Activated CD4-positive, alpha-beta T cell treated with anti-CD3 and anti-CD28 coated beads, Interleukin-2, amount 10 ng/mL, durations not matched to agents 24 days and 14 days (primary cell): ENCODE results near the gene RIN2. TPM values are rescaled to one million over a fixed set of nuclear protein-coding genes. Genes with fewer than 3 reads are reported as not detected.
"Not testable (repeated sequence)": the region's sequence is repeated elsewhere in the genome, so short reads cannot be mapped to it uniquely, and the experiment has no call there.

Experiments used
- DNase-seq: peaks from one replicate; pipeline ENCODE4 v3.0.0; 2022
- H3K27ac Mint-ChIP-seq: one replicate; pipeline ENCODE4 v1.8.0; 2022; ENCODE audit warnings: mild to moderate bottlenecking, mixed read lengths
- H3K27me3 Mint-ChIP-seq: one replicate; pipeline ENCODE4 v1.8.0; 2022; ENCODE audit warnings: mixed read lengths
- H3K36me3 Mint-ChIP-seq: one replicate; pipeline ENCODE4 v1.8.0; 2022; ENCODE audit warnings: low read depth, mild to moderate bottlenecking, mixed read lengths
- H3K4me1 Mint-ChIP-seq: one replicate; pipeline ENCODE4 v1.8.0; 2021; ENCODE audit warnings: mixed read lengths
- H3K4me3 Mint-ChIP-seq: one replicate; pipeline ENCODE4 v1.8.0; 2022; ENCODE audit warnings: mild to moderate bottlenecking, moderate library complexity, mixed read lengths
- H3K9me3 Mint-ChIP-seq: one replicate; pipeline ENCODE4 v1.8.0; 2021; ENCODE audit warnings: mixed read lengths
- intact Hi-C: fragments of 100-400 bp; cut with micrococcal nuclease; formaldehyde crosslinking; loops from one replicate; pipeline ENCODE4 v1.15.1; 2023
- total RNA-seq: library from RNA; stranded (reverse); gene quantifications from 2 replicates; pipeline ENCODE4 v1.2.3, GENCODE V29; 2022

Gene RIN2
- total RNA-seq, 1 donor from 2014 or later = not detected

DNA sequence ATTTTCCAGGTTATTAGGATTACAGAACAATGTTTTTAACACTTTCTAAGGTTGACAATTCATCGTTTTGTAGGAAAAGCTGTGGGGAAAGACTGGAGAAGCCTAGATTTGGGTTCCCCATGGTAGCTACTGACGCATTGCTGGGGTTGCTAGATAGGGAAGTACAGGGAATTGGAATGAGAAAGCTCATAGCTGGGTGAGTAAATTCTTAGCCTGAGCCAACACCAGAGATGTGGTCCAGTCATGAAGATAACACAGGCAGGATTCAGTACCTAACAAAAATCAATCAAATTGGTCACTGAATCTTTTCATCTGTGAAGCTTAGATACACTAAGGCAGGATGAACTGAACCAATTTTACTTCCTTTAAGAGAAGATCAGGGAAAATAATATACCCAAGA, 35.7 kb downstream of the RIN2 start:
- Mint-ChIP-seq H3K27me3 (peaks cover 8% of the 10 kb centered on the region), H3K27ac (no peak overlapping the region), H3K4me1 (no peaks in the 10 kb centered on the region), H3K9me3 (no peaks in the 10 kb centered on the region), H3K4me3 (no peak overlapping the region), H3K36me3 (no peaks in the 10 kb centered on the region)
- intact Hi-C loops = no loop called here
- no peak for DNase-seq

DNA sequence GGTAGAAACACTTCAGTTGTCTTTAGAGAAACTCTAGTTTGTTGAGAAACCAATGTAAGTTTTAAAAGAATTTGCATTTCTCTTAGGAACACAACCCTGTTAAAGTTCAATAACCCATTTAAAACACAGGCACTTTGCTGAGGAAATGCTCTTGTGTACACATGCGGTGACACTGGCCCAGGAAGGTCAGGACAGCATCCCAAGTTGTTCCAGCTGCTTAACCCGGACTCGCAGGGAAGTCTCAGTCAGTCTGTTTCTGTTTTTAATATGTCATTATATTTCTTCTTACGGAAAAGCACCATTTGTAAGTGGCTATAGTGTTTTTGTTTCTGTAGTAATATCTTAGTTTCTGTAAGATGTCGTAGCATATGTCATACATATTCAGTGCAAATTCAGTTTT, 36.9 kb downstream of the RIN2 start:
- intact Hi-C loops = no loop called here
- no peak for DNase-seq
- Mint-ChIP-seq H3K9me3 (no peaks in the 10 kb centered on the region), H3K4me1 (no peaks in the 10 kb centered on the region), H3K27ac (no peak overlapping the region), H3K36me3 (no peaks in the 10 kb centered on the region), H3K27me3 (peaks cover 2% of the 10 kb centered on the region), H3K4me3 (no peak overlapping the region)

DNA sequence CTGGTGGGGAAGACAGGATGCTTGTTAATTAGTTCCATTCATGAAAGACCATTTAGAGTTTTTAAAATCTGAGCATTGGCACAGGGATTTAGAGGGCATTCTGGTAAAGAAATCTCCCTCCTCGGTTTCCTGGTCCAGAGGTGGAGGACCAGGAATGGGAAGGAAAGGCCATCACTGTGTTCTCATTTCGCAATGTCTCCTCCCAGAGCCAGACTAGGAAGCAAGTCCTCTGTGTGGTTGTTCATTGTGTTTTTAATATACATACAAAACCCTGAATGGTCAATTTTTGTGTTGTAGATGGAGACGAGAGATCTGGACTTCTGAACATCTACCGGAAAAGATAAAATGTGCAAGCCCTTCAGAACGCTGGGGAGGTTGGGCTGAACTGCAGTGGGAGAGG, 41.3 kb downstream of the RIN2 start:
- intact Hi-C loops = no loop called here
- no peak overlapping the region for H3K27ac Mint-ChIP-seq
- H3K36me3 Mint-ChIP-seq = no peaks in the 10 kb centered on the region
- no peak overlapping the region for H3K4me3 Mint-ChIP-seq
- H3K27me3 Mint-ChIP-seq = no peaks in the 10 kb centered on the region
- no peak for DNase-seq
- H3K9me3 Mint-ChIP-seq = no peaks in the 10 kb centered on the region
- H3K4me1 Mint-ChIP-seq = no peaks in the 10 kb centered on the region

DNA sequence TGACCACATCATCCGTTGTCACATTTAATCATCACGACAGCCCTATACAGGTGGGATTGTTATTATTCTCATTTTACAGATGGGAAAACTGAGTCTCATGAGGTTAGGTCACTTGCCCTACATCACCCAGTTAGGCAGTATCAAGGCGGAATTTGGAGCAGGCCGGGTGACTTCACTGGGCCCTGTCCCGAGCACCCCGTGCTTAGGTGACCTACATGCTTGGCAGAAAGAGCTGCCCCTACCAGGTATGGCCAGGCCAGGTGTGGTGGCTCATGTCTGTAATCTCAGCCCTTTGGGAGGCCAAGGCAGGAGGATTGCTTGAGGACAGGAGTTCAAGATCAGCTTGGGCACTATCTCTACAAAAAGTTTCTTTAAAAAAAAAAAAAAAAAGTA, 44.0 kb downstream of the RIN2 start:
- no peaks in the 10 kb centered on the region for H3K36me3 Mint-ChIP-seq
- H3K4me3 Mint-ChIP-seq = no peak overlapping the region
- no peaks in the 10 kb centered on the region for H3K27me3 Mint-ChIP-seq
- no peaks in the 10 kb centered on the region for H3K4me1 Mint-ChIP-seq
- intact Hi-C loops = no loop called here
- DNase-seq = no peak
- H3K9me3 Mint-ChIP-seq = no peaks in the 10 kb centered on the region
- no peak overlapping the region for H3K27ac Mint-ChIP-seq

DNA sequence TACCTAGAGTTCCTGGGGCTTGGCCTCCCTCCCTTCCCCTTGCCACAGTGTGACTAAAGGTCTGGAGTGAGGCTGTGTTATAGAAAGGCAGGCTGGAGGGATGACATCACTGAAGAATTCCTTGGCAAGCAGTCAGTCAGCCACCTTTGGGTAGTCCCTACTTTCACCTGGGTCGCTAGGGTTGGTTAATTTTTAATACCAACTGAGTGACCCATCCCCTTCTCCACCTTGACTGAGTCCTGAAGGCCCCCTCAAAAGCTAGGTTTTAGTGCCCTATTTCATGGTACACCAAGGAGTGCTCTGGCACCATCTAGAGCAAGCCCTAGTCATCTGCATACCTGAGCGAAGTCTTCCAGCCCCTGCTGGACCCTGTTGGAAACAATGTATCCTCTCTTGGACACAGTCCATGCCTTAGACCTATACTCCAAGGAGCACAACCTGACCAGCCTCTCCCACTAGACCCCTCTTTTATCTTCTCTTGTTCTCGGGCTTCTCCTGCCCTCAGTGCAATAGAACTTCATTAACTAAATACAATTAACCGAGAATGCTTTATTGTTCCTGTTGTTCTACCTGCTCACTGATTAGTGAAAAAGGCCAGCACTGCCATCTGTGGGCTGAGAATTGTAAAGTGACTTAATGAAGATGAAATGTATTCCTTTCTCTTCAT, 44.6 kb downstream of the RIN2 start:
- H3K36me3 Mint-ChIP-seq = no peaks in the 10 kb centered on the region
- H3K9me3 Mint-ChIP-seq = no peaks in the 10 kb centered on the region
- intact Hi-C loops = no loop called here
- H3K27me3 Mint-ChIP-seq = no peaks in the 10 kb centered on the region
- no peak for DNase-seq
- no peaks in the 10 kb centered on the region for H3K4me1 Mint-ChIP-seq
- no peak overlapping the region for H3K27ac Mint-ChIP-seq
- no peak overlapping the region for H3K4me3 Mint-ChIP-seq

DNA sequence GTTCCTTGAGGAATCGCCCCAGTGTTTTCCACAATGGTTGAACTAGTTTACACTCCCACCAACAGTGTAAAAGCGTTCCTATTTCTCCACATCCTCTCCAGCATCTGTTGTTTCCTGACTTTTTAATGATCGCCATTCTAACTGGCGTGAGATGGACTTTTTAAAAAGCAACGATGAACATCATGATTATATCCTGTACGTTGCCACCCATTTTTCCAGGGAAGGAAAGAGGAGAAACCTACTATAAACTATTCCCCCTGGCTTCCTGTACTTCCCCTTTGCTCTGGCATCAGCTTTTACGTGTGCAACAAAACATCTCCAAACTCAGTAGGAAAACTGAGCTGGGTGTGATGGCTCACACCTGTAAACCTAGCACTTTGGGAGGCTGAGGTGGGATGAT, 48.2 kb downstream of the RIN2 start:
- H3K36me3 Mint-ChIP-seq, H3K4me1 Mint-ChIP-seq, intact Hi-C loops, H3K4me3 Mint-ChIP-seq, H3K9me3 Mint-ChIP-seq, H3K27ac Mint-ChIP-seq, DNase-seq, H3K27me3 Mint-ChIP-seq: not testable (repeated sequence)

DNA sequence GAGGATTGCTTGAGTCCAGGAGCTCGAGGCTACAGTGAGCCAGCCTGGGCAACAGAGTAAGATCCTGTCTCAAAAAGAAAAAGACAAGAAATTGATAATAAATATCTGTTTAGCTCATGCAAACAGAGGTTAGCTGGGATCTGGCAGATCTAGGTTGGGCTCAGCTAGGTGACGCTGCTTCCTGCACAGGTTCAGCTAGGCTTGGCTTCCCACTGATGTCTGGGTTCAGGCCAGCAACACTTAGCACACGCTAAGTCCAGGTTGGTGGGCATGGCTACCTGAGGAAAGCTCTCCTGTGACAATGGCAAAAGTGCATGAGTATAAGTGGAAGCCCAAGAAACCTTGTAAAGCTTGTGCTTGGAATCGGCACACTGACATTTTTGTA, 48.7 kb downstream of the RIN2 start:
- H3K27me3 Mint-ChIP-seq = no peaks in the 10 kb centered on the region
- no peak overlapping the region for H3K4me3 Mint-ChIP-seq
- no peak overlapping the region for H3K27ac Mint-ChIP-seq
- H3K36me3 Mint-ChIP-seq = no peaks in the 10 kb centered on the region
- no peak for DNase-seq
- H3K9me3 Mint-ChIP-seq = no peaks in the 10 kb centered on the region
- H3K4me1 Mint-ChIP-seq = no peaks in the 10 kb centered on the region
- intact Hi-C loops = no loop called here

DNA sequence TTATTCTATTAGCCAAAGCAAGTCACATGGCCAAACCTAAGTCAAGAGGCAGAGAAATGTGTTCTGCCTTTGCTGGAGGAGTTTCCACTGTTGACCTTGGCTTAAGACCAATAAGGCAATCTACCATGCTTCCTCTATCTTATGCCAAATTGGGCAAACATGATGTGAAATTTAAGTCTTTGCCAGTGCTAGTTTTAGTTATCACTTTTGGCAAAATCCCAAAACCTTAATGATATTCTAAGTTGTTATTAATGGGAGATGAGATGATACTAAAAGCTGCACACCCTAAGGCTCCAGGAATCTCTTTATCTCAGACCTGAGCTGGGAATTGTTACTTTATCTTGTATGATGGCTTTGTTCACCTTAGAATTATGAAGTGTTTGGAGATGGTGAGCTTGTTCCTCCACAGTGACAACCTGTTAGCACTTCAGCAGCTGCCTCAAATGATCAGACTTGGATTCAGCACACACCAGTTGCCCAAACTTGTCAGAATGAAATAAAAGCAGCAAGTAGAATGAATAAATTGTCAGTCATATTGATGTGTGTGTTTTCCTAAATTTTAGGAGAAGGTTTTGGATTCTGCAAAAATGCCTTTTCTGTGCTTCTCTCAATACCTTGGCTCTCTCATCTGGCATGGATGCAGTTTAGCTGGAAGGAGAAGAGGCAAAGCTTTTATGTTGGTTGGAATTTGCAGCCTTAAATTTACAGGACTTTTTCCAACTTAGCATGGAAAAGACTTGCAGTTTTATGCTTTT, 49.3 kb downstream of the RIN2 start:
- intact Hi-C loops = no loop called here
- H3K27ac Mint-ChIP-seq = no peak overlapping the region
- H3K4me3 Mint-ChIP-seq = no peak overlapping the region
- H3K9me3 Mint-ChIP-seq = no peaks in the 10 kb centered on the region
- no peak for DNase-seq
- H3K36me3 Mint-ChIP-seq = no peaks in the 10 kb centered on the region
- no peaks in the 10 kb centered on the region for H3K4me1 Mint-ChIP-seq
- no peaks in the 10 kb centered on the region for H3K27me3 Mint-ChIP-seq
